Stimulated activated CD8-positive, alpha-beta memory T cell treated with anti-CD3 and anti-CD28 coated beads, Interleukin-12 subunit alpha, Interleukin-12 subunit beta, amount 100 ng/mL, for 24 hours (primary cell): ENCODE data around the gene CYTH2.

Experiments used
- DNase-seq: peaks from one replicate; pipeline ENCODE4 v3.0.0-alpha.2; 2020; ENCODE audit errors: extremely low read depth

The CYTH2 gene, protein sequence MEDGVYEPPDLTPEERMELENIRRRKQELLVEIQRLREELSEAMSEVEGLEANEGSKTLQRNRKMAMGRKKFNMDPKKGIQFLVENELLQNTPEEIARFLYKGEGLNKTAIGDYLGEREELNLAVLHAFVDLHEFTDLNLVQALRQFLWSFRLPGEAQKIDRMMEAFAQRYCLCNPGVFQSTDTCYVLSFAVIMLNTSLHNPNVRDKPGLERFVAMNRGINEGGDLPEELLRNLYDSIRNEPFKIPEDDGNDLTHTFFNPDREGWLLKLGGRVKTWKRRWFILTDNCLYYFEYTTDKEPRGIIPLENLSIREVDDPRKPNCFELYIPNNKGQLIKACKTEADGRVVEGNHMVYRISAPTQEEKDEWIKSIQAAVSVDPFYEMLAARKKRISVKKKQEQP

DNA sequence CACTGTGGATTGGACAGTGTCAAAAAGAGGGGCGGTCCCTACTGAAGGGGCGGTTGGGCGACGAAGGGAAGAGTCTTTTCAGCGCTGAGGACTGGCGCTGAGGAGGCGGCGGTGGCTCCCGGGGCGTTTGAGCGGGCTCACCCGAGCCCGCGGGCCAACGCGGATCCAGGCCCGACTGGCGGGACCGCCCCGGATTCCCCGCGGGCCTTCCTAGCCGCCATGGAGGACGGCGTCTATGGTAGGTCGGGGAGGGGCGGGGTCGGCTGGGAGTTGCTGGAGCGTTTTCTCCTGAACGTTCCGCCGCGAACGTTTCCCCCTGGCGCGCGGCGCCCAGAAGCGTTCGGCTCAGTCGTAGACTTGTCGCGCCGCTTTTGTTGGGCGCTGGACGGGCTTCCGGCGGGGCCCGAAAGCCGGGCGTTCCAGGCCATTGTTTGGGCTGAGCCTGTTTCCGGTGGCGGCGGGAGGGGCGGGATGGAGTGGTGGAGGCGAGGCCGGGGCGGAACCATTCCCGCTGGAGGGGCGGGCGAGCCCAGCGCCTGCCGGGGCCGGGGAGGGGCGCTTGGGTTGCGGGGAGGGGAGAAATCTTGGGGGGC is at the start of gene CYTH2:
TSS of gene CYTH2 (plus strand) at position 81 of the 593 bp plus-strand sequence. CDS start at position 220, 139 bp downstream.
- DNase-seq = peak; percentile 46

DNA sequence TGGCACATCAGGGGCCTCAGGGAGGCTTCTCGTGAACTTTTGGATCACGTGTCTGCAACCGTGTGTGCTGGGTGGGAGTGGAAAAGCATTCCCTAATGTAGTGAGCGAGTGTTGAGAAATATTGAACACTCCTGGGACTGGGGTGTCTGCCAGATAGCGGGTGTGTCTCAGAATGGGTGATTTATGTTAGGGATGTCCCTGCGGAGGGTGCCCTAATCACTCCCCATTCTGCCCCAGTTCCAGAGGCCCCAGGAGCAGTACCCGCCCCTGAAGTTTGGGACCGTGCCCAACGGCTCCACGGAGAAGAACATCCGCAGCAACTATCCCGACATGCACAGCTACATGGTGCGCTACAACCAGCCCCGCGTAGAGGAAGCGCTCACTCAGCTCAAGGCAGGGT is 47.6 kb upstream of the CYTH2 start:
- DNase-seq = no peak

DNA sequence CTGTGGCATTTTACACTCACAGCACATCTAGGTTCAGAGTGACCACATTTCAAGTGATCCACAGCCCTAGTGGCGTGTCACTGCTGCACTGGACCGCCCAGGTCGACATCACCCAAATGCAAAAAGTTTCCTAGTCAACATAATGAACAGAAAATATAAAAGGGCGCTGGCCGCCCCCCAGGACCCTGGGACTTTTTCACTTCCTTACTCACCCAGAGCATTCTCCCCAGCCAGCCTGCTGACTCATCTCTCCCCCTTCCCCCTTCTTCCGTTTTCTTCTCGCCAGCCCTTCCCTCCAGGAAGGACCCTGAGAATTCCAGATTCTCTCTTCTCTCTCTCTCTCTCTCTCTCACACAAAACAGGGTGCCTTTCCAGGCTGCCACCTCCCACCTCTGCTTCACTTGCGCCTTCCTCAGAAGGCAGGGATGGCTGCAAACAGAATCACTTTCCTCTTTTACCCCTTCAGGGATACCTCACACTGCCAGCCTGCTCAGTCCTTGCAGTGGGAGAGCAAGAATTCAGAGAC is 44.4 kb upstream of the CYTH2 start:
- no peak for DNase-seq

GRCh38 chr19:48428670-48429069 is 40.5 kb upstream of the CYTH2 start:
- no peak for DNase-seq

GRCh38 chr19:48433337-48433736 is 35.8 kb upstream of the CYTH2 start:
- no peak for DNase-seq

GRCh38 chr19:48436586-48436985 is 32.6 kb upstream of the CYTH2 start:
- DNase-seq = no peak

DNA sequence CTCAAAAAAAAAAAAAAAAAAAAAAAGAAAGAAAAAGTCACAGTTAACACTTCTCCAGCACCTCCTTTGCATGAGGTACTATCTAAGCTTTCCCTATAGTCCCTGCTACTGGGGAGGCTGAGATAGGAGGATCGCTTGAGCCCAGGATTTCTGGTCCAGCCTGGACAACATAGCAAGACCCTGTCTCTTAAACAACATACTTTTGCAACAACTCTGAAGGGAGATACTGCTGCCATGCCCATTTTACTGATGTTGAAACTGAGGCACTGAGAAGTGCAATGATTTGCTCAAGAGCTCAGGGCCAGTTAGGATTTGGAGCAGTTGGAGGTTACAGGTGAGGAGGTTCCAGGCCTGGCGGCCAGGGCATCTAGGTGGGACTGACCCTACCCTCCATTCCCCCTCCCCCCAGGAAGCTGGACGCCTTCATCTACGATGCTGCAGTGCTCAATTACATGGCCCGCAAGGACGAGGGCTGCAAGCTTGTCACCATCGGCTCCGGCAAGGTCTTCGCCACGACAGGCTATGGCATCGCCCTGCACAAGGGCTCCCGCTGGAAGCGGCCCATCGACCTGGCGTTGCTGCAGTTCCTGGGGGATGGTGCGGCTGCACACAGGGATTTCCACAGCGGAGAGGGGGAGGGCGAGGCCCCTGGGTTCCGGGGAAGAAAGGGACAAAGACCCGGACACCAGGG is 27.7 kb upstream of the CYTH2 start:
- DNase-seq = no peak

DNA sequence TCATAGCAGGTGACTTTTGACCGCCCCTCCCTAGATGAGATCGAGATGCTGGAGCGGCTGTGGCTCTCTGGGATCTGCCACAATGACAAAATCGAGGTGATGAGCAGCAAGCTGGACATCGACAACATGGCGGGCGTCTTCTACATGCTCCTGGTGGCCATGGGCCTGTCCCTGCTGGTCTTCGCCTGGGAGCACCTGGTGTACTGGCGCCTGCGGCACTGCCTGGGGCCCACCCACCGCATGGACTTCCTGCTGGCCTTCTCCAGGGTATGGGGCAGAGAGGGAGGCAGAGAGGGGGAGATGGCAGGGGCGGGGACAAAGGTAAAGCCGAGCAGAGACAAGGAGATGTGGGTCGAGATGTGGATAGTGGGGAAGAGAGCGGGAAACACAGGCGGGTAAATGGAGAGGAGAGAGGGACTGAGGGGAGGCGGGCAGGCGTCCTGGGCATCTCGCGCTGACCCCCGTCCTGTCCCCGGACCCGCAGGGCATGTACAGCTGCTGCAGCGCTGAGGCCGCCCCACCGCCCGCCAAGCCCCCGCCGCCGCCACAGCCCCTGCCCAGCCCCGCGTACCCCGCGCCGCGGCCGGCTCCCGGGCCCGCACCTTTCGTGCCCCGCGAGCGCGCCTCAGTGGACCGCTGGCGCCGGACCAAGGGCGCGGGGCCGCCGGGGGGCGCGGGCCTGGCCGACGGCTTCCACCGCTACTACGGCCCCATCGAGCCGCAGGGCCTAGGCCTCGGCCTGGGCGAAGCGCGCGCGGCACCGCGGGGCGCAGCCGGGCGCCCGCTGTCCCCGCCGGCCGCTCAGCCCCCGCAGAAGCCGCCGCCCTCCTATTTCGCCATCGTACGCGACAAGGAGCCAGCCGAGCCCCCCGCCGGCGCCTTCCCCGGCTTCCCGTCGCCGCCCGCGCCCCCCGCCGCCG is 26.8 kb upstream of the CYTH2 start:
- no peak for DNase-seq

DNA sequence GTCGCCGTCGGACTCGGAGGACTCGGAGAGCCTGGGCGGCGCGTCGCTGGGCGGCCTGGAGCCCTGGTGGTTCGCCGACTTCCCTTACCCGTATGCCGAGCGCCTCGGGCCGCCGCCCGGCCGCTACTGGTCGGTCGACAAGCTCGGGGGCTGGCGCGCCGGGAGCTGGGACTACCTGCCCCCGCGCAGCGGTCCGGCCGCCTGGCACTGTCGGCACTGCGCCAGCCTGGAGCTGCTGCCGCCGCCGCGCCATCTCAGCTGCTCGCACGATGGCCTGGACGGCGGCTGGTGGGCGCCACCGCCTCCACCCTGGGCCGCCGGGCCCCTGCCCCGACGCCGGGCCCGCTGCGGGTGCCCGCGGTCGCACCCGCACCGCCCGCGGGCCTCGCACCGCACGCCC is 25.9 kb upstream of the CYTH2 start:
- DNase-seq = no peak

DNA sequence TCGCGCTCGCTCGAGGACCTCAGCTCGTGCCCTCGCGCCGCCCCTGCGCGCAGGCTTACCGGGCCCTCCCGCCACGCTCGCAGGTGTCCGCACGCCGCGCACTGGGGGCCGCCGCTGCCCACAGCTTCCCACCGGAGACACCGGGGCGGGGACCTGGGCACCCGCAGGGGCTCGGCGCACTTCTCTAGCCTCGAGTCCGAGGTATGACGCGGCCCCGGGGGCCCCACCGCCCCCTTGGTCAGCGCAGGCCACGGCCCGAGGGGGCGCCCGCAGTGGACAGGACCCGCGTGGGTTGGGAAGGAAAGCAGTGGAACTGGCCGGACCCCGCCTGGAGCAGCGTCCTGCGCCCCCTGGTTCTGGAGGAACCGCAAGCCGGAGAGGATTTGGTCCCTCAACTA is 25.4 kb upstream of the CYTH2 start:
- no peak for DNase-seq

- no peak for DNase-seq
Observed at GRCh38 chr19:48444129-48444935, 24.8 kb upstream of the CYTH2 start.

- no peak for DNase-seq
Observed at GRCh38 chr19:48444936-48445200, 24.3 kb upstream of the CYTH2 start.

DNA sequence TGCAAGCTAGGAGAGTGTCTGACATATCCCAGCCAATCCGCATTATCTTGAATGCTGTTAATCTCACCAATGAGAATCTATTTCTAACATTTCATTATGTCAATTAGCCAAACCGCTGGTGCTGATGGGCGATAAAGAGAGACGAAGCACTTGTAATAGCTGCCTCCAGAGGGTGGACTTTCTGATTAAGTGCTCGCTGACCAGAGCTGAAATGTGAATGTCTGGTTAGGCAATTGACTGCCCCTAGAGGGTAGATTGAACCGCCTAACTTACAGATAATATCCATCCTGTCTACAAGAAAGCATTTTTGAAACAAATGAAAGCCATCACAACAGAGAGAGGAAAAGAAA is 23.9 kb upstream of the CYTH2 start:
- no peak for DNase-seq

DNA sequence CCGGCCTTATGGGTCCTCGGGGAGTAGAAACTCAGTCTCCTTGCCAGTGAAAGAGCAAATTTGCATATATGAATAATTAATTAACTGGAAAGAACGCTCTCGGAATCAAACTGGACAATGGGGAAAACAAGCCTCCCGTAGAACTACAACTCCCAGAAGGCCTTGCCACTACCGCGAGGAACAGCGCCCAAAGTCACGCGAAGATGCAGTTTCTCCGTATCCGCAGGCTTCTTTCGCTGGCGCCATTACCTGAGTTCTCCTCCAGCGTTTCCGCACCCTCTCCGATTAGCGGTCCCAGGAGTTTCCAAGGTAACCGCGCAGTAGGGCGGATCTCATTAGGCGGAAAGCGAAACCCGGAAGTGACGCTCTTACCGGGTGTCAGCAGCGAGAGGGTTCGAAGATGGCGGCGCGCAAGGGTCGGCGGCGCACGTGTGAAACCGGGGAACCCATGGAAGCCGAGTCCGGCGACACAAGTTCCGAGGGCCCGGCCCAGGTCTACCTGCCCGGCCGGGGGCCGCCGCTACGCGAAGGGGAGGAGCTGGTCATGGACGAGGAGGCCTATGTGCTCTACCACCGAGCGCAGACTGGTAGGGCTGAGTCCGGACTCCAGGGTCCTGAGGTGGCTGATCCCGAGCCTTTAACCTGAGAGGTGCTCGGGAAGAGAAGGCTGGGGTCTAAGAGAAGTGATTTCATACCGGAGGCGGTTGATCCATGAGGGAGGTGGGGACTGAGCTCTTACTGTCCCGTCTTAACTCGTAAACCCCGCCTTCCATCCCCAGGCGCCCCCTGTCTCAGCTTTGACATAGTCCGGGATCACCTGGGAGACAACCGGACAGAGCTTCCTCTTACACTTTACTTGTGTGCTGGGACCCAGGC is 23.3 kb upstream of the CYTH2 start, which contains the start of gene GRWD1:
TSS of gene GRWD1 (plus strand) at position 378 of the 876 bp plus-strand sequence. CDS start at position 401, 23 bp downstream.
- DNase-seq = peak; percentile 86

DNA sequence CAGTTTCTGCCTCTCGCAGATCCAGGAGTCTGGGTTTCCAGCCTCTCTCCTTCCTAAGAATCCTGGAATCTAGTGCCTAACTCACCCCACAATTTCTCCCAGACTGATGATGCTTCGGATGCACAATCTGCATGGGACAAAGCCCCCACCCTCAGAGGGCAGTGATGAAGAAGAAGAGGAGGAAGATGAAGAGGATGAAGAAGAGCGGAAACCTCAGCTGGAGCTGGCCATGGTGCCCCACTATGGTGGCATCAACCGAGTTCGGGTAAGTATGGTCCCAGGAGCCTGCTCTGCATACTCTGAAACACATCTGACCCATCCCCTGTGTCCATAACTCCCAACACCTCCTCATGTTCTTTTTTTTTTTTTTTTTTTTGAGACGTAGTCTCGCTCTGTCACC is 22.6 kb upstream of the CYTH2 start:
- no peak for DNase-seq

GRCh38 chr19:48448563-48448962 is 20.6 kb upstream of the CYTH2 start:
- no peak for DNase-seq

DNA sequence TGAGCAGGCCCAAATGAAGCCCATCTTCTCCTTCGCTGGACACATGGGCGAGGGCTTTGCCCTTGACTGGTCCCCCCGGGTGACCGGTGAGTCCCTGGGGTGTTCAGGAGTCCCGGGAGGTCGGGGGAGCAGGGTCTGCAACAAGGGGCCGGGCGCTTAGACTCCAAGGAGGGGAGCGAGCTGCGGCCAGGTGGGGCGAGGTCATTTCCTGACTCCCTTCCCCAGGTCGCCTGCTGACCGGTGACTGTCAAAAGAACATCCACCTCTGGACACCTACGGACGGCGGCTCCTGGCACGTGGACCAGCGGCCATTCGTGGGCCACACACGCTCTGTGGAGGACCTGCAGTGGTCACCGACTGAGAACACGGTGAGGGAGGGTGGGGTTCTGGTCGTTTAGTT is 18.7 kb upstream of the CYTH2 start:
- no peak for DNase-seq

- DNase-seq = no peak
Observed at GRCh38 chr19:48450863-48451262, 18.3 kb upstream of the CYTH2 start.

DNA sequence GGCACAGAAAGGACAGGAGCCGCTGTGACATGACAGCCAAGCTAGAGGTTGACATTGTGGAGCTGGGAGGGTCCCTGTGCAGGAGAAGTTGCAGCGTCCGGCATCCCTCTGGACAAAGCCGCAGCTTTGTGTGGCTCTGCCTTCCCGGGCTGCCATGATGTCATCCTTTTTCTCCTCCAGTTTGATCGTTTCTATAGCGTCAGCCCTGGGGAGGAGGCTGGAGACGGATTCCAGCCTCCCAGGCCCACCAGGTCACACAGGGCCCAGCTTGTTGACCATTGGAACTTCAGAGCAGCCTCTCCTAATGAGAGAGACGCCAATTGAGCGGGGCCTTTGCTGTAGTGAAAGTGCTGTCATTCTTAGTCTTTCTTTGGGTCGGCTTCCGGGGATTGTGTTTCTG is 17.5 kb upstream of the CYTH2 start:
- DNase-seq = no peak
